Gastrocnemius medialis (tissue), 4 donors: Measurements from ENCODE around the gene GJA5.

Source experiments
- CTCF ChIP-seq, 5 experiments: fragments of 450-650 bp in 3 of 5; fragments of 200-600 bp in 2 of 5; sonication (generic) in 2 of 5; IDR thresholded peaks in 4 of 5; conservative IDR thresholded peaks in 1 of 5; 1 replicate in 4 of 5; 2 replicates in 1 of 5; pipeline ENCODE4 v1.5.1; 2016 to 2019; ENCODE audit warnings: antibody characterized with exemption in 5 of 5, mild to moderate bottlenecking in 3 of 5, moderate library complexity in 3 of 5
- POLR2A ChIP-seq, 2 donors: fragments of 450-650 bp; IDR thresholded peaks; one replicate each; pipeline ENCODE4 v1.6.1; 2017; ENCODE audit warnings: antibody characterized with exemption in 2 of 2, mild to moderate bottlenecking in 2 of 2, moderate library complexity in 2 of 2

GRCh38 chr1:147777694-147778093 is 17.3 kb upstream of the GJA5 start:
- TF ChIP-seq CTCF (IDR thresholded peaks at IDR 0.05 in 4 of 5, conservative IDR thresholded peaks at IDR 0.05 in 1 of 5), result no peak
- TF ChIP-seq POLR2A (IDR thresholded peaks at IDR 0.05), result no peak
